Activated naive CD4-positive, alpha-beta T cell treated with anti-CD3 and anti-CD28 coated beads for 36 hours (primary cell): Measurements from ENCODE around the gene FGGY. TPM values are rescaled to one million over a fixed set of nuclear protein-coding genes. Genes with fewer than 3 reads are reported as not detected.
"Not testable (repeated sequence)": the region's sequence is repeated elsewhere in the genome, so short reads cannot be mapped to it uniquely, and the experiment has no call there.

Experiments
- CTCF ChIA-PET: fragments of 350-600 bp; sonication (Branson Sonifier 250); formaldehyde crosslinking; loops from one replicate; lab custom pipeline; 2021; ENCODE audit warnings: antibody characterized with exemption; lab: Charles Lee
- DNase-seq: peaks from one replicate; pipeline ENCODE4 v3.0.0-alpha.2; 2020
- H3K27ac Mint-ChIP-seq: one replicate; pipeline ENCODE4 v1.8.0; 2021; ENCODE audit warnings: mild to moderate bottlenecking, mixed read lengths
- H3K27me3 Mint-ChIP-seq: one replicate; pipeline ENCODE4 v1.8.0; 2021; ENCODE audit warnings: low read depth, mixed read lengths
- H3K36me3 Mint-ChIP-seq: one replicate; pipeline ENCODE4 v1.8.0; 2021; ENCODE audit warnings: low read depth, mixed read lengths
- H3K4me1 Mint-ChIP-seq: one replicate; pipeline ENCODE4 v1.8.0; 2021; ENCODE audit warnings: low read depth, mixed read lengths
- H3K4me3 Mint-ChIP-seq: one replicate; pipeline ENCODE4 v1.8.0; 2021; ENCODE audit warnings: mild to moderate bottlenecking, moderate library complexity, mixed read lengths
- H3K9me3 Mint-ChIP-seq: one replicate; pipeline ENCODE4 v1.8.0; 2021; ENCODE audit warnings: mixed read lengths
- intact Hi-C: fragments of 100-400 bp; cut with micrococcal nuclease; formaldehyde crosslinking; loops from one replicate; pipeline ENCODE4 v1.15.1; 2023
- total RNA-seq, 2 experiments: library from RNA; stranded (reverse); gene quantifications; one replicate each; pipeline ENCODE4 v1.2.3, GENCODE V29; 2021

The FGGY gene
- total RNA-seq, 2 experiments from 2014 or later, result 9.8 to 10.9 TPM

GRCh38 chr1:59457786-59458185 lies 160.9 kb downstream of the FGGY start:
- intact Hi-C loops, result no loop called here
- CTCF ChIA-PET, result interaction anchor here (0.8 kb wide), 1 partner anchor 712 kb away, joined by 3 read pairs; no protein-coding TSS in a partner anchor
- no peaks in the 10 kb centered on the region for H3K4me1 Mint-ChIP-seq
- H3K27me3 Mint-ChIP-seq, result no peaks in the 10 kb centered on the region
- peaks cover 11% of the 10 kb centered on the region for H3K36me3 Mint-ChIP-seq
- H3K4me3 Mint-ChIP-seq, result no peak overlapping the region
- H3K9me3 Mint-ChIP-seq, result peaks cover 7% of the 10 kb centered on the region
- no peak overlapping the region for H3K27ac Mint-ChIP-seq
- DNase-seq, result no peak

GRCh38 chr1:59458884-59459283 lies 162.0 kb downstream of the FGGY start:
- Mint-ChIP-seq H3K27ac (no peak overlapping the region), H3K9me3 (peaks cover 7% of the 10 kb centered on the region), H3K4me3 (no peak overlapping the region), H3K27me3 (no peaks in the 10 kb centered on the region), H3K4me1 (no peaks in the 10 kb centered on the region), H3K36me3 (peaks cover 11% of the 10 kb centered on the region)
- CTCF ChIA-PET, result interaction anchor here (0.7 kb wide), 1 partner anchor 277 kb away, joined by 3 read pairs; no protein-coding TSS in a partner anchor
- intact Hi-C loops, result no loop called here
- no peak for DNase-seq

GRCh38 chr1:59462942-59463341 lies 166.0 kb downstream of the FGGY start:
- H3K4me3 Mint-ChIP-seq, intact Hi-C loops, DNase-seq, CTCF ChIA-PET, H3K4me1 Mint-ChIP-seq, H3K27ac Mint-ChIP-seq, H3K27me3 Mint-ChIP-seq, H3K36me3 Mint-ChIP-seq: not testable (repeated sequence)
- H3K9me3 Mint-ChIP-seq, result peaks cover 11% of the 10 kb centered on the region

- H3K4me3 Mint-ChIP-seq, CTCF ChIA-PET, H3K36me3 Mint-ChIP-seq, H3K27ac Mint-ChIP-seq, DNase-seq, H3K4me1 Mint-ChIP-seq, H3K27me3 Mint-ChIP-seq, intact Hi-C loops: not testable (repeated sequence)
- H3K9me3 Mint-ChIP-seq, result peaks cover 15% of the 10 kb centered on the region
These were observed 168.6 kb downstream of the FGGY start for GRCh38 chr1:59465478-59465877.

GRCh38 chr1:59468828-59469428 lies 172.0 kb downstream of the FGGY start:
- DNase-seq, result no peak
- no peak overlapping the region for H3K4me3 Mint-ChIP-seq
- H3K4me1 Mint-ChIP-seq, result no peaks in the 10 kb centered on the region
- CTCF ChIA-PET, result no interaction called here
- H3K27me3 Mint-ChIP-seq, result no peaks in the 10 kb centered on the region
- intact Hi-C loops, result no loop called here
- H3K27ac Mint-ChIP-seq, result no peak overlapping the region
- peaks cover 3% of the 10 kb centered on the region for H3K36me3 Mint-ChIP-seq
- peaks cover 12% of the 10 kb centered on the region for H3K9me3 Mint-ChIP-seq

- H3K36me3 Mint-ChIP-seq, H3K27me3 Mint-ChIP-seq, intact Hi-C loops, H3K9me3 Mint-ChIP-seq, H3K27ac Mint-ChIP-seq, H3K4me1 Mint-ChIP-seq, DNase-seq, H3K4me3 Mint-ChIP-seq, CTCF ChIA-PET: not testable (repeated sequence)
These were observed 175.2 kb downstream of the FGGY start for GRCh38 chr1:59471991-59472570.

GRCh38 chr1:59473831-59474230 lies 176.9 kb downstream of the FGGY start:
- Mint-ChIP-seq H3K4me3 (no peak overlapping the region), H3K4me1 (peaks cover 5% of the 10 kb centered on the region), H3K9me3 (peaks cover 8% of the 10 kb centered on the region), H3K27me3 (no peaks in the 10 kb centered on the region), H3K27ac (no peak overlapping the region), H3K36me3 (peaks cover 3% of the 10 kb centered on the region)
- CTCF ChIA-PET, result no interaction called here
- DNase-seq, result no peak
- intact Hi-C loops, result no loop called here

- DNase-seq, result no peak
- no peak overlapping the region for H3K27ac Mint-ChIP-seq
- intact Hi-C loops, result no loop called here
- peaks cover 8% of the 10 kb centered on the region for H3K9me3 Mint-ChIP-seq
- CTCF ChIA-PET, result no interaction called here
- H3K36me3 Mint-ChIP-seq, result peaks cover 3% of the 10 kb centered on the region
- peaks cover 5% of the 10 kb centered on the region for H3K4me1 Mint-ChIP-seq
- no peak overlapping the region for H3K4me3 Mint-ChIP-seq
- no peaks in the 10 kb centered on the region for H3K27me3 Mint-ChIP-seq
These were observed 177.6 kb downstream of the FGGY start for GRCh38 chr1:59474496-59474895.

GRCh38 chr1:59475737-59476136 lies 178.8 kb downstream of the FGGY start:
- CTCF ChIA-PET, result no interaction called here
- Mint-ChIP-seq H3K4me3 (no peak overlapping the region), H3K27me3 (no peaks in the 10 kb centered on the region), H3K4me1 (peaks cover 5% of the 10 kb centered on the region), H3K27ac (no peak overlapping the region), H3K36me3 (no peaks in the 10 kb centered on the region), H3K9me3 (no peaks in the 10 kb centered on the region)
- DNase-seq, result no peak
- intact Hi-C loops, result no loop called here

GRCh38 chr1:59477286-59477685 lies 180.4 kb downstream of the FGGY start:
- CTCF ChIA-PET, result no interaction called here
- no peak overlapping the region for H3K27ac Mint-ChIP-seq
- no peaks in the 10 kb centered on the region for H3K36me3 Mint-ChIP-seq
- H3K4me1 Mint-ChIP-seq, result peaks cover 5% of the 10 kb centered on the region
- DNase-seq, result peak; percentile 50
- H3K9me3 Mint-ChIP-seq, result no peaks in the 10 kb centered on the region
- H3K4me3 Mint-ChIP-seq, result no peak overlapping the region
- no peaks in the 10 kb centered on the region for H3K27me3 Mint-ChIP-seq
- intact Hi-C loops, result no loop called here

- no peak for DNase-seq
- Mint-ChIP-seq H3K9me3 (no peaks in the 10 kb centered on the region), H3K4me3 (no peak overlapping the region), H3K27me3 (no peaks in the 10 kb centered on the region), H3K36me3 (no peaks in the 10 kb centered on the region), H3K4me1 (peaks cover 5% of the 10 kb centered on the region), H3K27ac (no peak overlapping the region)
- intact Hi-C loops, result no loop called here
- CTCF ChIA-PET, result no interaction called here
These were observed 181.0 kb downstream of the FGGY start for GRCh38 chr1:59477867-59478266.

- H3K9me3 Mint-ChIP-seq, result no peaks in the 10 kb centered on the region
- H3K4me1 Mint-ChIP-seq, result peaks cover 5% of the 10 kb centered on the region
- CTCF ChIA-PET, result no interaction called here
- no peak overlapping the region for H3K27ac Mint-ChIP-seq
- H3K4me3 Mint-ChIP-seq, result no peak overlapping the region
- intact Hi-C loops, result no loop called here
- H3K27me3 Mint-ChIP-seq, result no peaks in the 10 kb centered on the region
- no peaks in the 10 kb centered on the region for H3K36me3 Mint-ChIP-seq
- DNase-seq, result no peak
These were observed 181.9 kb downstream of the FGGY start for GRCh38 chr1:59478822-59479221.

GRCh38 chr1:59480188-59480888 lies 183.4 kb downstream of the FGGY start:
- Mint-ChIP-seq H3K27ac (no peak overlapping the region), H3K36me3 (no peaks in the 10 kb centered on the region), H3K4me1 (peaks cover 5% of the 10 kb centered on the region), H3K4me3 (no peak overlapping the region), H3K27me3 (no peaks in the 10 kb centered on the region), H3K9me3 (no peaks in the 10 kb centered on the region)
- DNase-seq, result no peak
- CTCF ChIA-PET, result no interaction called here
- intact Hi-C loops, result no loop called here
